LNCAP (cell line): Measurements from ENCODE around the gene CEP44.

Source experiments
- TF ChIP-seq, protein P1 (sequence below): fragments of 450-650 bp; IDR thresholded peaks from 2 replicates; pipeline ENCODE4 v1.5.1; 2017; ENCODE audit warnings: mild to moderate bottlenecking

Gene CEP44

DNA sequence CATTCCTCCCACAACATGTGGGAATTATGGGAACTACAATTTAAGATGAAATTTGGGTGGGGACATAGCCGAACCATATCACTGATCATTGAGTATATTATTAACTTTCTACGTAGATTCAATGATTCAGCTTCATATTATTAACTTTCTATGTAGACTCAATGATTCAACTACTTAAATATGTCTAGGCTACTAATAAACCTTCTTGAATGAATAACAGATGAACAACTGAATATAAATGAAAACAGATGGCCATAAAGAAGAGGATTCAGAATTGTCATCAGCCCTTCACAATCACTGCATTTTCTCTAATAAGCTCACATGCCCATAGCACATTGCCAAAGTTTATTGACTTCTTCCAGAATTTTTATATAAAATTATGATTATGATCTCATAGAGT is 57.0 kb downstream of the CEP44 start:
- TF ChIP-seq, protein P1, sequence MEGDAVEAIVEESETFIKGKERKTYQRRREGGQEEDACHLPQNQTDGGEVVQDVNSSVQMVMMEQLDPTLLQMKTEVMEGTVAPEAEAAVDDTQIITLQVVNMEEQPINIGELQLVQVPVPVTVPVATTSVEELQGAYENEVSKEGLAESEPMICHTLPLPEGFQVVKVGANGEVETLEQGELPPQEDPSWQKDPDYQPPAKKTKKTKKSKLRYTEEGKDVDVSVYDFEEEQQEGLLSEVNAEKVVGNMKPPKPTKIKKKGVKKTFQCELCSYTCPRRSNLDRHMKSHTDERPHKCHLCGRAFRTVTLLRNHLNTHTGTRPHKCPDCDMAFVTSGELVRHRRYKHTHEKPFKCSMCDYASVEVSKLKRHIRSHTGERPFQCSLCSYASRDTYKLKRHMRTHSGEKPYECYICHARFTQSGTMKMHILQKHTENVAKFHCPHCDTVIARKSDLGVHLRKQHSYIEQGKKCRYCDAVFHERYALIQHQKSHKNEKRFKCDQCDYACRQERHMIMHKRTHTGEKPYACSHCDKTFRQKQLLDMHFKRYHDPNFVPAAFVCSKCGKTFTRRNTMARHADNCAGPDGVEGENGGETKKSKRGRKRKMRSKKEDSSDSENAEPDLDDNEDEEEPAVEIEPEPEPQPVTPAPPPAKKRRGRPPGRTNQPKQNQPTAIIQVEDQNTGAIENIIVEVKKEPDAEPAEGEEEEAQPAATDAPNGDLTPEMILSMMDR: no peak

DNA sequence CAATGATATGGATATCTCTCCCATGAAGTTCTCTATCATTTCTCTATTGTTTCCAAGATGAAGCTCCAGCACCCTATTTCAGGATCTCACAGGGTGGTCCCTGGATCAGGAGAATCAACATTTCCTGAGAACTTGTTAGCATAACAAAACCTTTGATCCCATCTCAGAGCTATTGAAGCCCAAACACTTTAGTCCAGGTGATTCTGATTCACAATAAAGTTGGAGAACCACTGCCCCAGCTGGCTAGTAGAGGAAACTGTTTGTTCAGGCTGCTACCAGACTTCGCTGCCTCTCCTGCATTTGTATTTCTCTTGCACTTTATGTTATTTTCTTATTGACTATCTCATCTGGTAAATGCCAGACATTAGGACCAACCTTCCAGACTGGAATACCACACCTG is 65.4 kb downstream of the CEP44 start:
- TF ChIP-seq, protein P1: no peak

DNA sequence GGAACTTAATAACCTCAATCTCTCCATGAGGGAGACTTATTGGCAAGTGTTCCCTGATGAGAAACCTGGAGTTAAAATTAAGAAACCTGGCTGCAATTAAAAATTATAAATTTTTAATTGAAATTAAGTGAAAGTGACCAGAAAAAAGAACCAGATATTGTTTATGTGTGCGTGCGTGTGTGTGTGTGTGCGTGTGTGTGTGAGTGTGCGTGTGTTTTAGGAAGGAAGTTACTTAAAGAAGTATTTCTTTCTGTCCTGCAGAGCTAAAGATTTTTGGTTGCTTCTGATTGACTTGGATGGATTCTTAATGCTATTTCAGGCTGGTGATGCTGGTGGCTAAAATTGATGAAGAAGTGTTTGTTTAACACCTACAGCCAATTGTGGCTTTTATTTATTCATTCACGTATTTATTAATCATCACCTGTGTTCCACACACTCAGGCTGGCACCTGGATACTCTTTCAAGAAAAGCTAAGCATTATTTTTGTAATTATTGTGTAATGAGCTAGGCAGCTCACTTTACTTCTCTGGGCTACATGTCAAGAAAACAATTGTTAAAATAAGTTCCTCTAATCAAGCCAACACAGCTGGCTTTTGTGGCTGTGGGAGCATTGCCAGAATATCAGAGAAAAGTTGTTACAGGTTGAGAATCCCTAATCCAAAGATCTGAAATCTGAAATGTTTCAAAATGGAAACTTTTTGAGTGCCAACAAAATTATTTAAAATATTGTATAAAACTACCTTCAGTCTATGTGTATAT is 68.5 kb downstream of the CEP44 start:
- TF ChIP-seq, protein P1: no peak

DNA sequence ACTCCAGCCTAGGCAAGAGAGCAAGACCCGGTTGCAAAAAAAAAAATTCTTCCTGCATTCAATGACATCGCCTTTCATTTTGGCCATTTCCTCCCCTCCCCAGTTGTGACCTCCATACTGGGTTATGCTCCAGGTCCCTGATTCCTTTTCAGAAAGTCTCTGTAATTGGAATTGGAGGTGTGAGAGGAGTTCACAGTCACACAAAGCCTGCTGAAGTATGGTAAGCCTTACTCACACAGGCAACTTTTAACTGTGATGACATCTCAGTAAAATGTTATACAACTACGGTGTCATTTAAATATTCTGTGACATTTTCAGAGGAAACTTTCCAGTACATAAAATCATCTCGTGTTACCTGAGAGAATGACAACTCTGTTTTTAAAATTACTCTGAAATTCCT is 73.6 kb downstream of the CEP44 start:
- TF ChIP-seq, protein P1: no peak

DNA sequence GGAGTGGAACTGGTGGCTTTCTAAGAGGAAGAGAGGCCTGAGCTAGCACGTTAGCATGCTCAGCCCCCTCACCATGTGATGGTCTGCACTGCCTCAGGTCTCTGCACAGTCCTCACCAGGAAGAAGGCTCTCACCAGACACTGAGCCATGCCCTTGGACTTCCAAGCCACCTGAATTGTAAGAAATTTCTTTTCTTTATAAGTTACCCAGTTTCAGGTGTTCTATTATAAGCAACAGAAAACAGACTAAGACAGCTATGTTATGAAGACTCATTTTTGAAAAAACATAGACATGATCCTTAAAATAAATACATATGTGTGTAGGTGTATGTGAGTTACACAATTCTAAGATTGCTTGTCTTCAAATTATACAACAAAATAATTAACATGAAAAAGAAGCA is 74.7 kb downstream of the CEP44 start:
- TF ChIP-seq, protein P1: no peak

DNA sequence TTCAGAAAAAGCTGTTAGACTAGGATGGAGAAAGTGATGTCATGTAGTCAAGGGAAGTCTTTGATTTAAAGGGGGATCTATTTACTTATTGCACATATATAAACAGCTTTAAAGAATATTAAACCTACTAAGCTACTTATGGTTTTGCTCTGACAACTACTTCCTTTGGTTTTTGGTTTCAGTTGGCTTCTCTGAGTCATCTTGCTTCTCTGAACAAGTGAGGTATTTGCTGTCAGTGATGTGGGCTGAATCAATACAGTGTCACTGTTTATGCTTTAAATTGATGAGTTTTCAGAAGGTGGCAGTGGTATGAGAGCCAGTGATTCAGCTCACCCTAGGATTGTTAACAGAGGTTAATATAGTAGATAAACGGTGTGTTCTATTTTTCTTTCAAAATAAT is 75.1 kb downstream of the CEP44 start:
- TF ChIP-seq, protein P1: no peak

DNA sequence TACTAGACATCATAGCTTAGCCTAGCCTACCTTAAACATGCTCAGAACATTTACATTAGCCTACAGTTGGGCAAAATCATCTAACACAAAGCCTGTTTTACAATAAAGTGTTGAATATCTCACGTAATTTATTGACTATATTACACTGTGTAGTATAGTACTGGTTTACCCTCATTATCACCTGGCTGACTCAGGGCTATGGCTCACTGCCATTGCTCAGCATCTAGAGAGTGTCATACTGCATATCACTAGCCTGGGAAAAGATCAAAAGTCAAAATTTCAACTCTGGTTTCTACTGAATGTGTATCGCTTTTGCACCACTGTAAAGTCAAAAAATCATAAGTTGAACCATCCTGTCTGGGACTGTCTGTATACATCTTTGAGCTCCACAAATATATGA is 78.6 kb downstream of the CEP44 start:
- TF ChIP-seq, protein P1: no peak
